ENCODE measurements around the gene CTTN.

- TF ChIP-seq, protein P1, sequence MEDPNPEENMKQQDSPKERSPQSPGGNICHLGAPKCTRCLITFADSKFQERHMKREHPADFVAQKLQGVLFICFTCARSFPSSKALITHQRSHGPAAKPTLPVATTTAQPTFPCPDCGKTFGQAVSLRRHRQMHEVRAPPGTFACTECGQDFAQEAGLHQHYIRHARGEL (CRISPR knock-in tag; IDR thresholded peaks at IDR 0.05): no peak
- no peak for TF ChIP-seq RBAK (CRISPR knock-in tag; IDR thresholded peaks at IDR 0.05)
- TF ChIP-seq HMGXB4 (CRISPR knock-in tag; IDR thresholded peaks at IDR 0.05; ENCODE audit: borderline replicate concordance in 1 of 2, low read depth in 1 of 2): no peak
- no peak for TF ChIP-seq POLR2A (IDR thresholded peaks at IDR 0.05; ENCODE audit: insufficient read depth in 1 of 2, low read depth in 2 of 2, low read length in 2 of 2)
- TF ChIP-seq MEF2D (CRISPR knock-in tag; IDR thresholded peaks at IDR 0.05): no peak
- no peak for TF ChIP-seq NFRKB (IDR thresholded peaks at IDR 0.05)
- no peak for TF ChIP-seq MEIS2 (CRISPR knock-in tag; IDR thresholded peaks at IDR 0.05)
- no peak for TF ChIP-seq CTCF (CRISPR knock-in tag; IDR thresholded peaks at IDR 0.05)
- no peak for TF ChIP-seq ZNF350 (CRISPR knock-in tag; IDR thresholded peaks at IDR 0.05; ENCODE audit: borderline replicate concordance, low read depth)
- TF ChIP-seq SMARCE1 (IDR thresholded peaks at IDR 0.05; ENCODE audit: borderline replicate concordance): no peak
- TF ChIP-seq, protein P2, sequence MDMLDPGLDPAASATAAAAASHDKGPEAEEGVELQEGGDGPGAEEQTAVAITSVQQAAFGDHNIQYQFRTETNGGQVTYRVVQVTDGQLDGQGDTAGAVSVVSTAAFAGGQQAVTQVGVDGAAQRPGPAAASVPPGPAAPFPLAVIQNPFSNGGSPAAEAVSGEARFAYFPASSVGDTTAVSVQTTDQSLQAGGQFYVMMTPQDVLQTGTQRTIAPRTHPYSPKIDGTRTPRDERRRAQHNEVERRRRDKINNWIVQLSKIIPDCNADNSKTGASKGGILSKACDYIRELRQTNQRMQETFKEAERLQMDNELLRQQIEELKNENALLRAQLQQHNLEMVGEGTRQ (IDR thresholded peaks at IDR 0.05; ENCODE audit: low read depth, low read length): no peak
- TF ChIP-seq, protein P2 (CRISPR knock-in tag; IDR thresholded peaks at IDR 0.05; ENCODE audit: borderline replicate concordance): no peak
These were observed 16.2 kb downstream of the CTTN start for GRCh38 chr11:70414341-70415100.

Data from HepG2 (cell line).